Vagina (tissue), 2 donors: Measurements from ENCODE around the gene GPC2. TPM values are rescaled to one million over a fixed set of nuclear protein-coding genes. Genes with fewer than 3 reads are reported as not detected.

Source experiments
- DNase-seq, 2 donors: peaks; one replicate each; pipeline ENCODE4 v3.0.0-alpha.2; 2017; ENCODE audit errors: extremely low spot score in 2 of 2
- H3K27ac ChIP-seq: fragments of 200-600 bp; sonication (generic); one replicate; pipeline ENCODE4 v1.5.1; 2019
- H3K27me3 ChIP-seq: fragments of 200-600 bp; sonication (generic); one replicate; pipeline ENCODE4 v1.5.1; 2019
- H3K36me3 ChIP-seq, 2 donors: fragments of 200-600 bp; sonication (generic); one replicate each; pipeline ENCODE4 v1.5.1; 2017 to 2019
- H3K4me1 ChIP-seq: fragments of 200-600 bp; sonication (generic); one replicate; pipeline ENCODE4 v1.5.1; 2019
- H3K4me3 ChIP-seq, 2 donors: fragments of 200-600 bp; sonication (generic); 1 replicate in 1 of 2; 2 replicates in 1 of 2; pipeline ENCODE4 v1.5.1; 2016 to 2019
- H3K9me3 ChIP-seq: fragments of 200-600 bp; sonication (generic); one replicate; pipeline ENCODE4 v1.5.1; 2019
- POLR2A ChIP-seq, 2 donors: fragments of 450-650 bp; IDR thresholded peaks; one replicate each; pipeline ENCODE4 v1.6.1; 2017; ENCODE audit warnings: antibody characterized with exemption in 2 of 2, mild to moderate bottlenecking in 2 of 2, moderate library complexity in 2 of 2
- POLR2AphosphoS5 ChIP-seq, 2 donors: sonication (generic); formaldehyde crosslinking; IDR thresholded peaks; one replicate each; pipeline ENCODE4 v1.9.0; 2017; ENCODE audit warnings: antibody characterized with exemption in 2 of 2, mild to moderate bottlenecking in 2 of 2, low read depth in 1 of 2; ENCODE audit not compliant: insufficient read depth in 1 of 2
- intact Hi-C: fragments of 100-400 bp; cut with DNase I; formaldehyde crosslinking; loops from one replicate; pipeline ENCODE4 v1.15.1; 2023
- total RNA-seq: library from RNA; depleted of rRNA; stranded (reverse); fragments of >200 nt; gene quantifications from one replicate; pipeline ENCODE4 v1.2.3, GENCODE V29; 2016
- TF ChIP-seq, protein P1 (sequence below), 3 experiments: fragments of 450-650 bp in 2 of 3; fragments of 200-600 bp in 1 of 3; sonication (generic) in 1 of 3; IDR thresholded peaks; one replicate each; pipeline ENCODE4 v1.5.1; 2017 to 2019; ENCODE audit warnings: antibody characterized with exemption in 3 of 3, mild to moderate bottlenecking in 2 of 3, moderate library complexity in 2 of 3

Gene GPC2
- total RNA-seq, 1 donor from 2014 or later, result 7.4 TPM

DNA sequence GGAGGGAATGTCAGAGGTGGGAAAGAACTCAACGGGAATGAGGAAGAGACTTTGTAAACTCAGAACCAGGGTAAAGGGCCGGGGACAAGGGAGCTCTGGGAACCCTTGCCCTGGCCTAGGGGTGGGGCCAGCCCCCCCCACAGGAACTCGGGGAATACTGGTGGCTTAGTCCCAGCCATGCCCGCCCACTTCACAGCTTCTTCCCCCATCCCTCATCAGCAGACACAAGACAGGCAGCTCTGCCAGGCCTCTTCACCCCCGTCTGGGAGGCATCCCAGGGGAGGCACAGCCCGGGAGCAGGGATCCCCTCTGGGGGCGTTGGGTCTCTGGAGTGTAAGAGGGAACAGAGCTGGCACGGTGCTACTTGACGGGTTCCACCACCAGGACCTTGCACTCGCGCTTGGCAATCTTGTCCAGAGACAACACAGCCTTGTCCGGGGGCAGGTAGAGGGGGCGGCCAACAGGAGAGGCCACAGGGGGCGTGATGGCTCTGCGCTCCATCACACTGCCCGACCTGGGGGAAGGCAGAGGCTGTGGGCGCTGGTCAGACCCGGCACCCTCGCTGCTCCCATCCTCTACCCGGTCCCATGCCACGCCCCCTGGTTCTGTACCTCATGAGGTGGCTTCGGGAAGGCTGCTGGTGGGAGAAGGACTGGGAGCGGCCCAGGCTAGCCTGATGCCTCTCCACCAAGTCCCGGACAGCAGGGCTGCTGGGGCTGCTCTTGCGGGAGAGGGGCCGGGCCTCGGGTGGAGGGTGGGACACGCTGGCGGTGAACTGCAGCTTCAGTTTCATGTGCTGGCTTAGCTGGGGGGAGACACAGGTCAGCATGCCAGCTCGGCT lies 22.3 kb downstream of the GPC2 start:
- Histone ChIP-seq H3K4me1 (peaks cover 49% of the 10 kb centered on the region), H3K4me3 (no peak overlapping the region), H3K9me3 (no peaks in the 10 kb centered on the region), H3K27me3 (no peaks in the 10 kb centered on the region), H3K36me3 (peaks cover 0 to 27% of the 10 kb centered on the region in 2 donors), H3K27ac (no peak overlapping the region)
- no peak for DNase-seq
- intact Hi-C loops, result no loop called here
- TF ChIP-seq POLR2A (IDR thresholded peaks at IDR 0.05), result no peak

DNA sequence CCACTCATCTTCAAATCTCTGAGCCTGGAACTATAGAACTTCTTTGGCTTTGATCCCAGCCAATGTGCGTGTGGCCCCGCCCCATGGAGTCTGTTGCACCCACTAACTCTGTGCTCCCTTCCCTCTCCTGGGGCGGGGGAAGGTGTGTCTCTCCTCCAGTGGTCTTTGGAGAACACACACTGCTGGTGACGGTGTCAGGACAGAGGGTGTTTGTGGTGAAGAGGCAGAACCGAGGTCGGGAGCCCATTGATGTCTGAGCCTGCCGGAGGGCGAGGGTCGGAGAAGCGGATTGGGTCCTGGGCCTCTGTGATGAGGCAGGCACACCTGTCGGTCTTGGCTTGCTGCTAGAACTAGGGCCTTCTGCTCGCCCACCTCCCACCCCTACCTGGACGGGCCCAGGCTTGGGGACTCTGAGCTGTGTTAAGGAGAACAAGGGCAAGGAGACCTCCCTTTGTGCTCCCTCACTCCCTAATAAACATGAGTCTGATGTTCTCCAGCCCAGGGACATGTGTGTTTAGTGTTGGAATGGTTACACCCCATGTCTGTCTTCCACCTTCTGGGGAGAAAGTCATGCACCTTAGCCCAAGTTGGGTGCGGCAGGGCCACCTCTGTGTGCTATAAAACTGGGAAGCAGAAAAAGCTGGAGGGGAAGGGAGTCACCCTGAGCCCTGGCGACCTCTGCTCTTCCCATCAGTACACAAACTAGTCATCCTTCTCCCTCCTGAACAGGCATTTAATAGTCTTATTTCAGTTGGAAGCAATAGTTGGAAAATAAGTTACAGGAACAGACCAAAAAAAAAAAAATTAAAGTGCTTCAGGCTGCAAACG lies 23.3 kb downstream of the GPC2 start:
- TF ChIP-seq POLR2A (IDR thresholded peaks at IDR 0.05) (no peak), POLR2AphosphoS5 (IDR thresholded peaks at IDR 0.05; ENCODE audit: insufficient read depth in 1 of 2, low read depth in 1 of 2) (no peak)
- TF ChIP-seq, protein P1, sequence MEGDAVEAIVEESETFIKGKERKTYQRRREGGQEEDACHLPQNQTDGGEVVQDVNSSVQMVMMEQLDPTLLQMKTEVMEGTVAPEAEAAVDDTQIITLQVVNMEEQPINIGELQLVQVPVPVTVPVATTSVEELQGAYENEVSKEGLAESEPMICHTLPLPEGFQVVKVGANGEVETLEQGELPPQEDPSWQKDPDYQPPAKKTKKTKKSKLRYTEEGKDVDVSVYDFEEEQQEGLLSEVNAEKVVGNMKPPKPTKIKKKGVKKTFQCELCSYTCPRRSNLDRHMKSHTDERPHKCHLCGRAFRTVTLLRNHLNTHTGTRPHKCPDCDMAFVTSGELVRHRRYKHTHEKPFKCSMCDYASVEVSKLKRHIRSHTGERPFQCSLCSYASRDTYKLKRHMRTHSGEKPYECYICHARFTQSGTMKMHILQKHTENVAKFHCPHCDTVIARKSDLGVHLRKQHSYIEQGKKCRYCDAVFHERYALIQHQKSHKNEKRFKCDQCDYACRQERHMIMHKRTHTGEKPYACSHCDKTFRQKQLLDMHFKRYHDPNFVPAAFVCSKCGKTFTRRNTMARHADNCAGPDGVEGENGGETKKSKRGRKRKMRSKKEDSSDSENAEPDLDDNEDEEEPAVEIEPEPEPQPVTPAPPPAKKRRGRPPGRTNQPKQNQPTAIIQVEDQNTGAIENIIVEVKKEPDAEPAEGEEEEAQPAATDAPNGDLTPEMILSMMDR (IDR thresholded peaks at IDR 0.05), result no peak
- peaks cover 0 to 27% of the 10 kb centered on the region in 2 donors for H3K36me3 ChIP-seq
- no peaks in the 10 kb centered on the region for H3K9me3 ChIP-seq
- no peak for DNase-seq
- intact Hi-C loops, result no loop called here
- no peak overlapping the region for H3K4me3 ChIP-seq
- peaks cover 54% of the 10 kb centered on the region for H3K4me1 ChIP-seq
- H3K27ac ChIP-seq, result no peak overlapping the region
- H3K27me3 ChIP-seq, result no peaks in the 10 kb centered on the region

DNA sequence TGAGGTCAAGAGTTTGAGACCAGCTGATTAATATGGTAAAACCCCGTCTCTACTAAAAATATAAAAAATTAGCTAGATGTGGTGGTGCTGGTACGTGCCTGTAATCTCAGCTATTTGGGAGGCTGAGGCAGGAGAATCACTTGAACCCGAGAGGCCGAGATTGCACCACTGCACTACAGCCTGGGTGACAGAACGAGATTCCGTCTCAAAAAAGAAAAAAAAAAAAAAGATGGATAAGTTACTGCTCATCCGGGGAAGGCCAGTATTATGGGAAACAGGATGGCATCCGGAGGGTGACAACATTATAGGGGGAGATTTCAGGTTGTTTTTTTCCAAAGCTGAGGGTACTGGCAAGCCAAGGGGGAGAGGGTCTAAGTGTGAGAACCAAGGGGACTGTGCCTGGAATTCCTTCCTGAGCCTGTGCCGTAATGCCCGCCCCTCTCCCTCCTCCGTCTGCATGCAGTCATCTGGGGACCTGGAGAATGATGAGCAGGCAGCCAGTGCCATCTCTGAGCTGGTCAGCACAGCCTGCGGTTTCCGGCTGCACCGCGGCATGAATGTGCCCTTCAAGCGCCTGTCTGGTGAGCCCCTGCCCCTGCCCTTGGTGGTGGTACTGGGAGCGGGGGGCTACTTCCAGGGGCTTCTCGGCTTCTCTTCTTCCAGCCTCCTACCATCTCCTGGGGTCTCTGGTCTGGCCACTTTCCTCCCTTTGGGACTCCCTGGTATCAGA lies 24.1 kb downstream of the GPC2 start:
- Histone ChIP-seq H3K36me3 (peaks cover 0 to 27% of the 10 kb centered on the region in 2 donors), H3K27me3 (no peaks in the 10 kb centered on the region), H3K4me3 (no peak overlapping the region), H3K4me1 (peaks cover 50% of the 10 kb centered on the region), H3K27ac (no peak overlapping the region), H3K9me3 (no peaks in the 10 kb centered on the region)
- no peak for TF ChIP-seq POLR2A (IDR thresholded peaks at IDR 0.05)
- TF ChIP-seq, protein P1 (IDR thresholded peaks at IDR 0.05), result no peak
- no peak for TF ChIP-seq POLR2AphosphoS5 (IDR thresholded peaks at IDR 0.05; ENCODE audit: insufficient read depth in 1 of 2, low read depth in 1 of 2)
- intact Hi-C loops, result no loop called here
- DNase-seq, result no peak

DNA sequence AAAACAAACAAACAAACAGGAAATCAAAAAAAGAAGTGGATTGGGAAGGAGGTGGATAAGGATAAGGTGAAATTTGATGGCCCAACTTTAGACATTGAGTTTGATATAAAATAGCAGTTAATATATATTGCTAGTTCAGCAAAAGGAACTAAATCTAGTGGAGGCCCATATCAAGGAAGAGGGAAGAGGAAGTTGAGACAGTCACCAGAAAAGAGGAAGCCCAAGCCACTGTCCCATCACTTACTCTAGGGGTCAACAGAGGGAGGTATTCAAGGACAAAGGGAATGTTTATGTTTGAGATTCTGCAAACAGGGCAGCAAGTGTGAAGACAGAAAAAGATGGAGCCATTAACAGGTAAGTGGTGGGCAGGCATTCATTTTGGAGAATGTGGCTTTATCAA lies 24.8 kb downstream of the GPC2 start:
- Histone ChIP-seq H3K27me3 (no peaks in the 10 kb centered on the region), H3K36me3 (peaks cover 0 to 27% of the 10 kb centered on the region in 2 donors), H3K27ac (no peak overlapping the region), H3K4me1 (peaks cover 43% of the 10 kb centered on the region), H3K4me3 (no peak overlapping the region), H3K9me3 (no peaks in the 10 kb centered on the region)
- intact Hi-C loops, result no loop called here
- TF ChIP-seq, protein P1 (IDR thresholded peaks at IDR 0.05), result no peak
- TF ChIP-seq POLR2AphosphoS5 (IDR thresholded peaks at IDR 0.05; ENCODE audit: insufficient read depth in 1 of 2, low read depth in 1 of 2) (no peak), POLR2A (IDR thresholded peaks at IDR 0.05) (no peak)
- DNase-seq, result no peak
